Right hindlimb (tissue), 1 donor: ENCODE measurements around the gene TRDN.
"Not testable (repeated sequence)": the region's sequence is repeated elsewhere in the genome, so short reads cannot be mapped to it uniquely, and the experiment has no call there.

Experiments used
- DNase-seq: peaks from one replicate; pipeline ENCODE4 v3.0.0-alpha.2; 2018

Gene TRDN

DNA sequence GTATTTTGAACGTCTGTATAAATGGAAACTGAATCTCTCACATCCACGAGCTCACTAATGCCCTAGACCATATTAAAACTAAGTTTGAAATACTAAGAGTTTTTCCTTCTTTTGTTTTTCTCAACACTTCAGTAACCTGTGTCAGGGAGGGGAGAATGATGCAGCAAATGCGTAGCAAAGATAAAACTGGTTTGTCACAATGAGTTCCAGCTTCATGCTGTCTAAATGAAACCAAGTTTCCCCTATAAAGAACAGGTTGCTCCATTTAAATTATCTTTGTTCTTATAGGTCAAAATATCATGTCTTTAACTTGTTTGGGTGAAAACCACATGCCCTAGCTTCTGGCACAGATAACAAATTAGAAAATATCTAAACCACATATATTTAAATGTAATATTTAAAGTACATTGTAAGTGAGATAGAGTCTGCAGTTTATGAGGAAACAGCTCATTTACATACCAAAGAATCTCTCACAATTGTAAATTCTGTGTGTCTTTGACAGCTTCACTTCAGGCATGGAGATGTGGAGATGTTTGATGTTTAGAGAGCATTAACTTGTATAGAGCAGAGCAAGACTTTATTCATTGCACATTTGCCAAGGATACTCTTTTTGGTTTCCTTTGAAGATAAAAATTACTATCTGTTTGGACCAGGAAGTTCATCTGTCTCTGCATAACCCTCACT is 7.3 kb downstream of the TRDN start:
- DNase-seq = no peak

DNA sequence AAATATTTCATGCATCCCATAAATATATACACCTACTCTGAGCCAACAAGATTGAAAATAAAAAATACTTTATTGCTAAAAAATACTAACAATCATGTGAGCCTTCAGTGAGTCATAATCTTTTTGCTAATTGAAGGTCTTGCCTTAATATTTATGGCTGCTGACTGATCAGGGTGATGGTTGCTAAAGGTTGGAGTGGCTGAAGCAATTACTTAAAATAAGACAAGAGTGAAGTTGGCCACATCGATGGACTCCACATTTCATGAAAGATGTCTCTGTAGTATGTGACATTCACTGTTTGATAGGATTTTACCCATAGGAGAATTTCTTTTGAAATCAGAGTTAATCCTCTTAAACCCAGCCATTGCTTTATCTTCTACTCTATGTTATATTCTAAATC is 11.1 kb downstream of the TRDN start:
- no peak for DNase-seq

DNA sequence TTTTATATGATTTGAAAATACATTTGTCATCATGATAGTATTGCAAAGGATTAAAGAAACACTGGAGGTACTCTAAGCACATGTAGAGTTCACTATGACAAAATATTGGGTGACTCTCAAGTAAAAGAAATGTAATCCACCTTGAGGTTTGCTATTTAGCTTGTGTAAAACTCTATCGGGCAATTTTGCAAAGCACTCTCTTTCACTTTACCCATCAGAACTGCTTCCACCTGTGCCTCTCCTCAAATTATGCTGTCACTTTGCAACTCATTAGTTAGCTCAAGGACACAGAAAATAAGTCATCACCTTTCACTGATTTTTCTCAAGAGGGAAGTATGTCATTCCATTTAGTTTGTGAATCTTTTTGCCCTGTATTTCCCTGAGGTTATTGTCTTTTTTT is 14.0 kb downstream of the TRDN start:
- no peak for DNase-seq

DNA sequence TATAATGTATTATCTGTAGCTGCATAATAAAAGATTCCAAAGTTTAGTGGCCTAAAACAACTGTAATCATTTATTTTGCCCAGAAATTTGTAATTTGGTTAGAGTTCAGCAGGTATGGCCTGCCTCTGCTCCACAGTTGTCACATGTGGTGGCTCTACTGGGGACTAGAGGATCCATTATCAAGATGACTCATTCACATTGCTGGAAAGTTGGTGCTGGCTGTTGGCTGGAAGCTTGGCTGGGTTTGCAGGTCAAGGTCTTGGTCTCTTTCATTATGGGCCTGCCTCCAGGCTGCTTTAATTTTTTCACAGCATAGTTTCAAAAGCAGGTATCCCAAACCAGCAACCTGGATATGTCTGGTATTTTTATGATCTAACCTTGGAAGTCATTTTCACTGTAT is 17.6 kb downstream of the TRDN start:
- no peak for DNase-seq

DNA sequence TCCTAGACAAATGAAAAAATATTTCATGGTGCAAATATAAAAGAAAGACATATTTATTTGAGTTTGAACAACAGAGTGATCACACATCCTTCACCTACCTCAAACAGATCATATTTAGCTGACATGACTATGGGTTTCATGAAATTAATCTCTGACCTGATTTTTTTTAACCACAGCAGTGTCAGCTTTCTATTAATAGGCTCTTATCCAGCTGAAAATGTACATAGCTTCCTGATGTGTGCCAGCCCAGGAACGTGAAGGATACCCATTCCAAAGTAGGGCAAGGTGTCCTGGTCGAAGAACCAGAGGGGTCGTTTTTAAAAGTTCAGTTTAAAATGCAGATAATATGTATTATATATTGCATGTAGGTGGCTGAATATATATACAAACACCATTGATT is 19.8 kb downstream of the TRDN start:
- DNase-seq = no peak

DNA sequence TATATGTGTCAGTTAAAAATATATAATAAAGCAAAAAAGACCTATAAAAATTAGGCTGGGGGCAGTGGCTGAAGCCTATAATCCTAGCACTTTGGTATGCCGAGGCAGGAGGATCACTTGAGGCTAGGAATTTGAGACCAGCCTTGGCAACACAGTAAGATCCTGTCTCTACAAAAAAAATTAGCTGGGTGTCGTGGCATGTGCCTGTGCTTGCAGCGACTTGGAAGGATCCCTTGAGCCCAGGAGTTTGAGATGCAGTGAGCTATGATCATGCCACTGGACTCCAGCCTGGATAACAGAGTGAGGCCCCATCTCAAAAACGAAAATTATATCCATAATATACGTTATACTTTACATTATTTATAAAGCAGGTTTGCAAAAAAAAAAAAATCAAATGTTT is 20.7 kb downstream of the TRDN start:
- DNase-seq = no peak

DNA sequence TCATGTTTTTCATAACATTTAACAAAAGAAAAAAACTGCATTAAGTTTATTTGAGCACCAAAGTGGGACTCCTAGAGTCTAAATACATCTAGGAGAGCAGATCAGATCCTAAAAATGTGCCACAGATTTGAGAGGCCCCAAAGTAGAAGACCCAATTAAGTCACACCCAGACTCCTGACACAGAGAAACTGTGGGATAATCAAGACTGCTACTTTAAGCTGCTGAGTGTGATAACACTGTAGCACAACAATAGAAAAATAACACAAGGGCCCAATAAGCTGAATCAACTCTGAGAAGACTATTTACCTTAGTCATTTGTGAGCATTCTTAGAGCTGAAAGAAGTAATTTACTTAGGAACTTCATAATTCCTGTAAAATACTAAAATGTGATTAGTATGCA is 26.0 kb downstream of the TRDN start:
- DNase-seq = no peak

DNA sequence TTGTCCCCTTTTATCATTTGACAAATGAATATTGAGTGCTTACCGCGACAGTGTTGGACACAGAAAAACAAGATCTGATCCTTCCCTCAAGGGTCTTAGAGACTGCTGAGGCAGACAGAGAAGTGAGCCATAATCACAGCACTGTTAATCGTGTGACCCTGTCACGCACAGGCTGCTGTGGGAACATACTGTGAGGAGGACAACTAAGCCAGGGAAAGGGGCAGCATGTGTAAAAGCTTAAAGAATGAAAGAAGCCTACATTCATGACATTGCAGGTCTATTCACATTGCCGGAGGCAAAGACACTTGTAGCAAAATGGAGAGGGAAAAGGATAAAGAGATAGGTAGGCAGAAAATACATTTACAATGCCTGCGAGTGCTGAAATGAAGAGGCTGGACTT is 32.7 kb downstream of the TRDN start:
- no peak for DNase-seq

DNA sequence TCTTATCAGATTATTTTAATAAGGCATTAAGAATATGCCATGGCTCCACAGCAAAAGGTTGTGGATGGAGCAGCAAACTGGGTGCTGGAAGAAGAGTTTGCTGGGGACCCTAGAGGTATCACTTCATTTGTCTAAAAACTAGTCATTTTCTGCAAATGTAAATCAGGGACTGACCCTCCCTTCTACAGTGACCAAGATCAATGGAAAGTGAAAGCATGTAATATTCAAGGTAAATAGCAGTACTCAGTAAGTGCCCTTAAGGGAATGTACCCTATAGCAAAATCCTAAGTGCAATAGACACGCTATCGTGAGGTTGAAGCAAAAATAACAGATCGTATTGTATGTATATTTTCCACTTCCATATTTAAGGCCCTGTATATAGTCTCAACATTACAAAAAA is 38.7 kb downstream of the TRDN start:
- no peak for DNase-seq

DNA sequence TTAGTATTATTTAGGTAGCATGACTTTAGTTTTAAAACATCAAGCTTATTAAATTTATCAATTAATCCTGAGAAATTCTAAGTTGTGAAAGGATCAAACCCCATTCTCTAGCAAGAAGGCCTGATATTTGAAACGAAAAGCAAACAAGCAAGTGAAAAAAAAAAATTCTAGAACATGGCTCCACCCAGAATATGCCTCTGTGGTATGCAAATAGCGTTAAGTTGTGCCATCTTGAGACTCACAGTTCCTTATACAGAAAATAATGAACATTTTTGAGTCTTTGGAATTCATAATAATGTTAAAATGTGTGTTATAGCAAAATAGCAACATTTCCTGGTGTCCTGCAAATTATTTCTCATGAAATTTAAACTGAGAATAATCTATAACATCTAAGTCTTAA is 42.0 kb downstream of the TRDN start:
- no peak for DNase-seq

DNA sequence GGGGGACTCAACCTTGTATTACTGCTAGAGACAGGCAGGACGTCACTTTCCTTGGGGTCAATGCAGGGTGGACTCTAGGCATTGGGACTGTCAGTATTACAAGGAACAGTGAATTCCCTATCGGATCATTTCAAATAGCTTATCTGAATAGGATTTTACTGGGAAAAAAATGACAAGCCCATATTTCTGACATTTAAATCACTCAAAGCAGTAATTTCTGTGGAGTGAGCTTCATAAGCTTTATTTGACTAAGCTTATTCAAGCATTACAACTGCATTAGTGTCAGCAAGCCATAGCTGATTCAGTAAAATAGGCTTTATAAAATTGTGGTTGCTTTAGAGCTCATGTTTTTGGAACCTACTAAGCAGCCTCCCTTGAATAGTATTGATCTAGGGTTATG is 44.3 kb downstream of the TRDN start:
- DNase-seq = no peak

DNA sequence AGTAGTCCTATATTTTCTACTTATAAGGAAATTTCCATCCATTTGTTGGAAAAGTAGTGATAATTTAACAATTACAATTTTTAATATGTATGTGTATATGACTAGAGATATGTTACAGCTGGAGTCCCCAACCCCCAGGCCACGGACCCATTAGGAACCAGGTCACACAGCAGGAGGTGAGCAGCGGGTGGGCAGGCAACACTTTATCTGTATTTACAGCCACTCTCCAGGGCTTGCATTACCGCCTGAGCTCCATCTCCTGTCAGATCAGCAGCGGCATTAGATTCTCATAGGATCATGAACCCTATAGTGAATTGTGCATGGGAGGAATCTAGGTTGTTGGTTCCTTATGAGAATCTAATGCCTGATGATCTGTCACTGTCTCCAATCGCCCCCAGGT is 46.8 kb downstream of the TRDN start:
- DNase-seq = no peak

DNA sequence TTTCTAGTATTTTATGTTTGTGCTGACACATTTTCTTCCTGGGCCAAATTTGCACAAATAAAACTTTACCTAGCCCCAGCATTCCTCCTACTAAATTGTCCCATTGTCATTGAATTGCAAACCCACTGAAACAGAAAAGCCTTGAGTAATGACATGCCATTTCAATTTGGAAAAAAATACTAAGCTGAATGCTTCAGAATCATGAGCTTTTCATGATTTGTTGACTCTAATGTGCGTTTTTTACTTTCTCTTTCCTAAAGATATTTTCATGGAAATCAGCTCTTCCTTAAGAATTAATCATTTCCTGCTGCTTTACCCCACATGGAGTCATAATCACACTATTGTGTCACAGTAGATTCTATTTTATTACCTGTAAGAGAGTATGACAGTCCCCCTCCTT is 47.4 kb downstream of the TRDN start:
- no peak for DNase-seq

DNA sequence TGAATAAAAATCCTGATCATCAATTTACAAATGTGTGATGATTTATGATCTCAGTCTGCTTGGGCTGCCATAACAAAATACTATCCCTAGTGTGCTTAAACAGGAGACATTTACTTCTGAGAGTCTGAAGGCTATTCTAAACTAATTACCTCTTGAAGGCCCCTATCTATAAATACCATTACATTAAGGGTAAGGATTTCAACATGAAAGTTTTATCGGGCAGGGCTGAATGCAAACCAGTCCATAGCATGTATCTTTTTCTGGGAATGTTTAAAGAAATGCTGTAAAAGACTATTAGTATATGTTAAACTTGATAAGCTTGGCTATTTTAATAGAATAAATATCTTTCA is 48.2 kb downstream of the TRDN start:
- DNase-seq = no peak

DNA sequence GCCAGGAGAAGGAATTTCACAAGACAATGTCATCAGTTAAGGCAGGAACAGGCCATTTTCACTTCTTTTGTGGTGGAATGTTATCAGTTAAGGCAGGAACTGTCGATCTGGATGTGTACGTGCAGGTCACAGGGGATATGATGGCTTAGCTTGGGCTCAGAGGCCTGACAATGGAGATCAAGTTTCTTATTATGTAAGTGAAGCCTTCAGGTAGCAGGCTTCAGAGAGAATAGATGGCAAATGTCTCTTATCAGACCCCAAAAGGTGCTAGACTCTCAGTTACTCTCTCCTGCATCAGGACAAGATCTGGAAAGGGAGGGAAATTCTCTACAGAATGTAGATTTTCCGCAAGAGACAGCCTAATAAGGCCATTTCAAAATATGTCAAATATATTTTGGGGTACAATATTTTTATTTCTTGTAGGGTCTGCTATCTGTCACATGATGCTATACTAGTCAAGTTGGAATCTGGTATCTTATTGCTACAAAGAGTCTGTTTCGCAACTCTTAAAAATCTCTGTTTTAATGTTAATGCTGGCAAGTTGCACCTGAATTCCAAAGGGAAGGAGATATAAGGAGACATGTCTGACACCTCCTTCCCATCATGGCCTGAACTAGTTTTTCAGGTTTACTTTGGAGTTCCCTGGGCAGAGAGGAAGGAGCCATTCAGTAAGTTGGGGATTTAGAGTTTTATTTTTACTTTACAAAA is 48.8 kb downstream of the TRDN start:
- no peak for DNase-seq

DNA sequence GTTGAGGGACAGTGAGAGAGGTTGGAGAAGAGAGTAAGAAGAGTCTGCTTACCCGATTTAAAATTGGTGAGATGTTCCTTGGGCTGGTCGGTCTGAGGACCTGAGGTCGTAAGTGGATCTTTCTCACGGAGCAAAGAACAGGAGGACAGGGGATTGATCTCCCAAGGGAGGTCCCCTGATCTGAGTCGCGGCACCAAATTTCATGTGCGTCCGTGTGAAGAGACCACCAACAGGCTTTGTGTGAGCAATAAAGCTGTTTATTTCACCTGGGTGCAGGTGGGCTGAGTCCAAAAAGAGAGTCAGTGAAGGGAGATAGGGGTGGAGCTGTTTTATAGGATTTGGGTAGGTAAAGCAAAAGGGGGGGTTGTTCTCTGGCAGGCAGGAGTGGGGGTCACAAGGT is 49.3 kb downstream of the TRDN start:
- DNase-seq = not testable (repeated sequence)

DNA sequence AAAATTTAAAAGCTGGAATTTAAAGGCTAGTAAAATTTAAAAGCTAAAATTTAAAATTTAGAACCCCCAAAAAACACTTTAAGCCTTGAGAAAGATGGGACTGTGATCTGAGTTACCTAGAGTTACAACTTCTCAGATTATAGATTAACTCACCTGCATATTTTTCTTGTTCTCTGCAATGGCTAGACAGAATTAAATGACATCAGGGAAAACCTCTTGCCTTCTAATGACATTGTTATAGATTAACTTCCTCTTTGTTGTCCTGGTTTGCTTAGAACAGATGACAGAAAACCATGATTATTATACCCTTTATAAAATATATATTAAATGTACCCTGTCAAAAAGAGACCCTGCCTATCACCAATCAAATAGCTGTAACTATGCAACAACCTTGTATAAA is 56.4 kb downstream of the TRDN start:
- no peak for DNase-seq

DNA sequence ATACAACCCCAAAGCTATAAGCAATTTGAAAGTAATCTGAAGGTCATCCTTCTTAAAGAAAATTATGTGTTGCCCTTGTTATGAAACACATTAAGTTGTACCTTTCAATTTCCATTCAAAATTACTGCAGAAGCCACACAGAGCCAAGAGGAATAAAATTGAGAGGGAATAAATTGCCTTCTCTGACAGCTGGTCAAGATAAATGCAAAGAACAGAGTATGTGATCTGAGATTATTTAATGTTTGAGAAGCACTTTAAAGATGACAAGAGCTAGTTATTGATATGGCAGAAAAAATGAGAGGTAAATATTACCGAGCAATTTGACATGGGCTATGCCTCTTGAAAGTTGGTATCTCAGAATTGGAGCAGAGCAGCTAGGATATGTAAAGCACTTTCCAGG is 61.6 kb downstream of the TRDN start:
- DNase-seq = no peak

DNA sequence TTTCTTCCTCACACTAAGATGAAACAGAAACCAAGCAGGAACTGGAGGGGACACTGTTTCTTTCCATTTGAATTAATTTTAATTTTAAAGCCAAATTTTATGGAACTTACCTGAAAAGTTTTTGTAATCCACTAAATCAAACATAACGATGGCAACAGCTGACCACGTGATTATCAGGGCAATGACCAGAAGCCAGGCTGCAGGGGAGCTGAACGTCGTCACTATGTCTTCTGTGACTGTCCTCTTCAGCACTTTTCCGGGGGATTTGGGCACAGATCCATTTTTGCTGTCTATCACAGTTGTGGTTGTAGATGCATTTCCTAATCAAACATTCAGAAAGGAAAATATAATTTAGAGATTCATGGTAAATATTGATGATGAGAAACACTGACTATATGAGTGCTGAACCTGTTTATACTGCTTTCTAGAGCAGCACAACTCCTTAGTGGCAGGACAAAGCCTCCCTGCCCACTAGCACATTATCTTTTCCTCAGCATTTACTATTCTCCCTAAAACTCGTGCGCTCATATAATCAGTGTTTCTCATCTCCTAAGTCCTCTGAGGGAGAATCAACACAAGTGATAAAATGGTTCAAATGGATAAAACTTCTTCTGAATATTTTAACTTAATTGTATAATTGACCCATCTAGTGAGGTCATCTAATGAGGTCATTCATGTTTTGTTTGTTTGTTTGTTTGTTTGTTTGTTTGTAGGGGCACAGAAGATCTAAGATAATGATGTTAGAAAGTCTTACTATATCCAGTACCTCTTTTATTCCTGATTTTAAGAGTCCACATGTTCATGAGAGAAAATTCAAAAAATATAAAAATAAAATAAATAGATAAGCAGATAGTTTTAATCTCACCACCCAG is 65.7 kb downstream of the TRDN start:
- no peak for DNase-seq

DNA sequence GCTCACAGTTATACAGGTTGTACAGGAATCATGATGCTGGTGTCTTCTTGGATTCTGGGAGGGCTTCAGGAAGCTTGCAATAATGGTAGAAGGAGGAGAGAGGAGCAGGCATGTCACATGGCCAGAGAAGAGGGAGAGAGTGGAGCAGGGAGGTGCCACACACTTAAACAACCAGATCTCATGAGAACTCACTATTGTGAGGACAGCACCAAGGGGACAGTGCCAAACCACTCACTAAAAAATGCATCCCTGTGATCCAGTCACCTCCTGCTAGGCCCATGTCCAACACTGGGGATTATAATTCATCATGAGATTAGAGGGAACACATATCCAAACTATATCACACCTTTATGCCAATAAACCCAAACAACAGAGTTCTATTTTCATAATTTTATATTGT is 67.2 kb downstream of the TRDN start:
- DNase-seq = no peak

DNA sequence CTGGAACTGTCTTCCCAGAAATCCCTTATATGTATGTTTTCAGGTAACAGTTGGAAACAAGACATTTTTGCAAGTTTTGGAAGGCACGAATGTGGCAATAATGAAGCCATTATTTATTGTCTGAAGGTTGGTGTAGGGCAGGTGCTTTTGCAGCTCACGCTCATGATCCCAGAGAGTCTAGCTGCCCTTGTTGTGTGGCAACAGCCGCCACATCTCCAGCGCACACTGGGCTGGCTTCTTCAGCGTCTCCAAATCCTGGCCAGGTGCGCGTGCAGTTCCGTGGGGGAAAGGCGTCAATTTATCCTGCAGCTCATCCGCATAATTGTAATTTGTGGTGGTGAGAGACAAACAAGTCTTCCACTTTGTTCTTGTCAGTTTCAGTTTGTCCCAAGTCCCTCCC is 71.2 kb downstream of the TRDN start:
- no peak for DNase-seq

DNA sequence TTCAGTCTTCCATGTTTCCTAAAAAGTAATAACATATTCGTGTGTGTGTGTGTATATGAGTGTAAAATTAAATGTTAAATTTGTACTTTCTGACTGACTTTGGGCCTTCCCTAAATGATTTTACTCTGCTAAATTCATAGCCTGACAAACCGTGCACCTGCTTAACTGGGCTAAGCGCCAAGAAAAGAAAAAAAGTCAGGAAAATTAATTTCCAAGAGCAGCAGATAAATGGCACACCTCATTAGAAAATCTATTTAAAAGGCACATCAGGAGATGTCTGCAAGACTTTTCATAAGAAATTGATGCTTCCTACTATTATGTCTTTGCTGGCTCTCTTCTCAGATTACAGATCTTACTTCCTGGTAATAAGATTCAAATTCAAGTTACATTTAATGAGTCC is 72.4 kb downstream of the TRDN start:
- DNase-seq = no peak

DNA sequence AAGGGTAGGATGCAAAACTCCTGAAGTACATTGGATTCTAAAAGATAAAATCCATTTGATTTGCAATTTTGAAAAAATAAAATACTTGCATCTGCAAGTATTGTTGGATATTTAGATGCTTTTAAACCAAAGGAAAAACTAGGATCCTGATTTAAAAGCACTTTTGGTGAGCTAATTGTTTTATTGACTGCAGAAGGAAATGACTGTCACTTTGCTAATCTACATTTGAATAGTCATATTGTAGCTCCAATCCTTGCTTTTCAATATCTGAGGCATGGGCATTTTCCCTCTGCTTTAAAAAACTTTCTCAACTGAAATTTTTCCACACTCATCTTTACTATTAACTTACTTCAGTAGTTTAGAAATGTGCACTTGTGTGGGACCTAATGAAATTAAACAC is 74.1 kb downstream of the TRDN start:
- DNase-seq = no peak

DNA sequence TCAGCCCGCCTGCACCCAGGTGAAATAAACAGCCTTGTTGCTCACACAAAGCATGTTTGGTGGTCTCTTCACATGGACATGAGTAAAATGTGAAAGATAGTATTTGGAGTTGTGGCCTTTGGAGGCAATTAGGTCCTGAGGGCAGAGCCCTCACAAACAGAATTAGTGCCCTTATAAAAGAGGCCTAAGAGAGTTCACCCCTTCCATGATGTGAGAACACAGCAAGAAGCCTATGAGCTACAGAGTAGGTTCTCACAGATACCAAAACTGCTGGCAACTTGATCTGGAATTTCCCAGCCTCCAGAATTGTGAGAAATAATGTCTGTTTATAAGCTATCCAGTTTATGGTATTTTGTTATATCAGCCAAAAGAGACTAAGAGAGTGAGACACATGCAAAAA is 74.5 kb downstream of the TRDN start:
- DNase-seq = no peak
